HAP-1 (cell line): ENCODE data around the gene NT5C2.

Experiments
- DNase-seq, 2 experiments: peaks; one replicate each; pipeline ENCODE4 v3.0.0-alpha.2; 2016 to 2020; ENCODE audit warnings: low spot score in 2 of 2
- H3K27me3 ChIP-seq: fragments of 250-450 bp; sonication (Bioruptor Pico); 2 replicates; pipeline ENCODE4 v1.5.1; 2020; ENCODE audit warnings: low read depth, mild to moderate bottlenecking, moderate library complexity
- H3K36me3 ChIP-seq: fragments of 250-450 bp; sonication (Bioruptor Pico); replicated peaks from 2 replicates; pipeline ENCODE4 v1.5.1; 2020; ENCODE audit warnings: mild to moderate bottlenecking
- H3K4me1 ChIP-seq: fragments of 250-450 bp; sonication (Bioruptor Pico); 2 replicates; pipeline ENCODE4 v1.5.1; 2020; ENCODE audit warnings: mild to moderate bottlenecking
- H3K4me3 ChIP-seq: fragments of 250-450 bp; sonication (Bioruptor Pico); 2 replicates; pipeline ENCODE4 v1.5.1; 2020; ENCODE audit warnings: mild to moderate bottlenecking, moderate library complexity
- H3K9me3 ChIP-seq: fragments of 250-450 bp; sonication (Bioruptor Pico); 2 replicates; pipeline ENCODE4 v1.5.1; 2020; ENCODE audit warnings: mild to moderate bottlenecking, moderate library complexity
- in situ Hi-C: fragments of 300-500 bp; cut with MboI; formaldehyde crosslinking; loops from 3 replicates; pipeline ENCODE4 v1.14.3; 2020; ENCODE audit warnings: low sequenced_read_pairs, inconsistent platforms, mixed read lengths

The NT5C2 gene

DNA sequence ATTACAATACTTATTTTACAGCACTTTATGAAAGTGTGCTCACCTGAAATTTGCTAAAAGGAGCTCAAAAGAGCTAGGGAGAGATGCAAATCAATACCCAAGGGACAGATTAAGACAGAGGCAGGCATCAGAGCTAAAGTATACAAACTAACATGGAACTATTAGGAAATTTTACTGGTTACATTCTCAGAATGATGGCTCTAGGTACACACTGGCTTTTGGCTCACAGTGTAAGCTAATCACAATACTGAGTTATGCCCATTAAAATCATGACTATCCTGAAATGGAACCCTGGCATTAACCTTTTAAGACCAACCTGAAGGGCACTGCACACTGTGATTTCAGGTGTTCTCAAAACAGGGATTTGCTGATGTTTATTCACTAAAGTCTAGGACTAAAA lies 98.1 kb downstream of the NT5C2 start:
- no peak for DNase-seq
- in situ Hi-C loops = no loop called here
- H3K36me3 ChIP-seq = peaks cover 63% of the 10 kb centered on the region
- H3K9me3 ChIP-seq = no peaks in the 10 kb centered on the region
- H3K4me3 ChIP-seq = no peak overlapping the region
- peaks cover 9% of the 10 kb centered on the region for H3K4me1 ChIP-seq
- H3K27me3 ChIP-seq = no peaks in the 10 kb centered on the region

DNA sequence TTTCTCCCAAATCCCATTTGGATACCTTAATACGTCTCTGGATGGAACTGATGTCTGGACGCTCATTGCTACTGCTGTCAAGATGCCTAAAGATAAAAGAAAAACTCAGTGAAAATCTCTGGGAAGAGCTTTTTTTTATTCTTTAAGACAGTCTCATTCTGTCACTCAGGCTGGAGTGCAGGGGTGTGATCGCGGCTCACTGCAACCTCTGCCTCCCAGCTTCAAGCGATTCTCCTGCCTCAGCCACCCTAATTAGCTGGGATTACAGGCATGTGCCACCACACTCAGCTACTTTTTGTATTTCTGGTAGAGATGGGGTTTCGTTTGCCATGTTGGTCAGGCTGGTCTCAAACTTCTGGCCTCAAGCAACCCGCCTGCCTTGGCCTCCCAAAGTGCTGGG lies 102.2 kb downstream of the NT5C2 start:
- peaks cover 5% of the 10 kb centered on the region for H3K4me1 ChIP-seq
- no peaks in the 10 kb centered on the region for H3K9me3 ChIP-seq
- peaks cover 62% of the 10 kb centered on the region for H3K36me3 ChIP-seq
- no peak overlapping the region for H3K4me3 ChIP-seq
- H3K27me3 ChIP-seq = no peaks in the 10 kb centered on the region
- DNase-seq = no peak
- in situ Hi-C loops = no loop called here

DNA sequence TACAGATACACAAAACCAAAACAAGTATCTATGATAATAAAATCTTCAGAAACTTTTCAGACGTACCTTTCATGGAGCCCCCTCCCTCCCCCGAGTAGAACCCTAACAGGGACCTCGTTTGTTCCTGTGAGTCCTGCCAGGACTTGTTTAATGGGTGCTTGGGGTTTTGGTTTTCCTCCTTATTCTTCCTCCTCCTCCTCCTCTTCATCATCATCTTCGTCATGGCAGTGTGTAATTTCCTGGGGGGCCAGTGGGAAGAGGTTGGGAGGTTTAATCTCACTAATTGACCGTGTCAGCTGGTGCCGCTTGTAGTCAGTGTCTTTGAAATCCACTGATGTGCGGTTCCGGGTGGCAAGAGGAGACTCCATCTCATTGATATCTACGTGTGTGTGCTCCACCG lies 103.6 kb downstream of the NT5C2 start:
- Histone ChIP-seq H3K36me3 (peaks cover 60% of the 10 kb centered on the region), H3K4me1 (no peaks in the 10 kb centered on the region), H3K4me3 (no peak overlapping the region), H3K9me3 (no peaks in the 10 kb centered on the region), H3K27me3 (no peaks in the 10 kb centered on the region)
- DNase-seq = no peak
- in situ Hi-C loops = no loop called here

GRCh38 chr10:103086799-103087198 lies 106.3 kb downstream of the NT5C2 start:
- Histone ChIP-seq H3K9me3 (no peaks in the 10 kb centered on the region), H3K4me3 (no peak overlapping the region), H3K36me3 (peaks cover 37% of the 10 kb centered on the region), H3K27me3 (no peaks in the 10 kb centered on the region), H3K4me1 (no peaks in the 10 kb centered on the region)
- in situ Hi-C loops = no loop called here
- no peak for DNase-seq

- Histone ChIP-seq H3K4me3 (no peak overlapping the region), H3K36me3 (peaks cover 32% of the 10 kb centered on the region), H3K27me3 (no peaks in the 10 kb centered on the region), H3K9me3 (no peaks in the 10 kb centered on the region), H3K4me1 (no peaks in the 10 kb centered on the region)
- in situ Hi-C loops = no loop called here
- no peak for DNase-seq
These were observed 106.8 kb downstream of the NT5C2 start for GRCh38 chr10:103086261-103086660.

- no peaks in the 10 kb centered on the region for H3K9me3 ChIP-seq
- H3K4me1 ChIP-seq = no peaks in the 10 kb centered on the region
- H3K27me3 ChIP-seq = no peaks in the 10 kb centered on the region
- no peak overlapping the region for H3K4me3 ChIP-seq
- no peak for DNase-seq
- H3K36me3 ChIP-seq = peaks cover 17% of the 10 kb centered on the region
- in situ Hi-C loops = no loop called here
These were observed 109.1 kb downstream of the NT5C2 start for GRCh38 chr10:103083977-103084320.

- Histone ChIP-seq H3K4me1 (no peaks in the 10 kb centered on the region), H3K9me3 (no peaks in the 10 kb centered on the region), H3K4me3 (no peak overlapping the region), H3K27me3 (no peaks in the 10 kb centered on the region), H3K36me3 (peaks cover 12% of the 10 kb centered on the region)
- in situ Hi-C loops = no loop called here
- DNase-seq = no peak
These were observed 109.7 kb downstream of the NT5C2 start for GRCh38 chr10:103083266-103083976.

GRCh38 chr10:103082683-103083082 lies 110.4 kb downstream of the NT5C2 start:
- H3K36me3 ChIP-seq = peaks cover 4% of the 10 kb centered on the region
- DNase-seq = no peak
- in situ Hi-C loops = no loop called here

GRCh38 chr10:103080891-103081581 lies 112.0 kb downstream of the NT5C2 start:
- no peak overlapping the region for H3K4me3 ChIP-seq
- no peaks in the 10 kb centered on the region; the same call in none of the 2 replicates for H3K36me3 ChIP-seq

More at GRCh38 chr10:103082683-103083082, 110.4 kb downstream of the NT5C2 start:
- Histone ChIP-seq H3K27me3 (no peaks in the 10 kb centered on the region), H3K9me3 (no peaks in the 10 kb centered on the region), H3K4me1 (no peaks in the 10 kb centered on the region), H3K4me3 (no peak overlapping the region)

GRCh38 chr10:103079946-103080345 lies 113.1 kb downstream of the NT5C2 start:
- in situ Hi-C loops = no loop called here
- Histone ChIP-seq H3K36me3 (no peaks in the 10 kb centered on the region; the same call in none of the 2 replicates), H3K4me1 (no peaks in the 10 kb centered on the region), H3K27me3 (no peaks in the 10 kb centered on the region), H3K4me3 (no peak overlapping the region), H3K9me3 (no peaks in the 10 kb centered on the region)
- DNase-seq = no peak

More at GRCh38 chr10:103080891-103081581, 112.0 kb downstream of the NT5C2 start:
- no peak for DNase-seq
- H3K9me3 ChIP-seq = no peaks in the 10 kb centered on the region
- H3K27me3 ChIP-seq = no peaks in the 10 kb centered on the region
- no peaks in the 10 kb centered on the region for H3K4me1 ChIP-seq
- in situ Hi-C loops = no loop called here

- no peak for DNase-seq
- H3K4me3 ChIP-seq = no peak overlapping the region
- H3K9me3 ChIP-seq = no peaks in the 10 kb centered on the region
- in situ Hi-C loops = no loop called here
- no peaks in the 10 kb centered on the region for H3K27me3 ChIP-seq
- H3K36me3 ChIP-seq = no peaks in the 10 kb centered on the region; the same call in 1 of the 2 replicates
- H3K4me1 ChIP-seq = no peaks in the 10 kb centered on the region
These were observed 114.0 kb downstream of the NT5C2 start for GRCh38 chr10:103079100-103079499.

DNA sequence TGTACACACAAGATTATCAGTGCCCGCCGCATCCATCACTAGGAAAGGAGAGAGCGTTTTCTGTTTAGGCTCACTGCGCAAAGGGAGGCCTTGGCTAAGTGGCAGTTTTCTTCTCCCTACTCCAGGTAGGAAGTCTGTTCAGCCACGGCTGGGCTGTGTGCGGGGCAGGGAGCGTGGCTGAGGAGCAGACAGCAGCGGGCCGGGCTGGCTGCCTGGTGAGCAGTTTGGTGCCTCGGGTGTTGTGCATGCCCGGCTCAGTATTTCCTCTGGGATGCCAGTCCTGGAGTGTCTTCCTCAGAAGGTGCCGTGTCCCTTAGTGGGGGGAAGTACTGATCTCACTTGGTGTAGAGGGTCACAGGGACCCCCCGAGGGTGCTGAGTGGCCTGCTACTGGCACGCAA lies 114.4 kb downstream of the NT5C2 start:
- in situ Hi-C loops = no loop called here
- Histone ChIP-seq H3K9me3 (no peaks in the 10 kb centered on the region), H3K4me1 (no peaks in the 10 kb centered on the region)

DNA sequence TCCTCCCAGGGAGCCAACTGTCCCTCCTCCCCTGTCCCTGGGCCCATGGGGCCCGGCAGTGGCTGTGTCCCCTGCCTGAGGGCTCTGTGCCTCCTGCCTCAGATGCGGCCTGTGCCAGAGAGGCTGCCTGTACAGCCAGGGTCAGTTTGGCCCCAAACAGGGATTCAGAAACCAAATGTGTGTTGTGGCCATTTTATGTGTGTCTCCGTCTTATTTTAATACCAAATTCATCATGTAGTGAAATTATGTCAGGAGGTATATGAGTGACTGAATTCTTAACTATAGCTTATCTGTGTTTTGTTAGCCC lies 114.8 kb downstream of the NT5C2 start:
- DNase-seq = no peak
- H3K4me1 ChIP-seq = no peaks in the 10 kb centered on the region
- no peak overlapping the region for H3K4me3 ChIP-seq
- no peaks in the 10 kb centered on the region for H3K27me3 ChIP-seq
- H3K9me3 ChIP-seq = no peaks in the 10 kb centered on the region
- in situ Hi-C loops = no loop called here
- H3K36me3 ChIP-seq = no peaks in the 10 kb centered on the region; the same call in 1 of the 2 replicates

More for the DNA sequence above, 114.4 kb downstream of the NT5C2 start:
- DNase-seq = no peak
- no peaks in the 10 kb centered on the region; the same call in 1 of the 2 replicates for H3K36me3 ChIP-seq
- no peak overlapping the region for H3K4me3 ChIP-seq
- H3K27me3 ChIP-seq = no peaks in the 10 kb centered on the region

- no peak overlapping the region for H3K4me3 ChIP-seq
- H3K36me3 ChIP-seq = no peaks in the 10 kb centered on the region; the same call in 1 of the 2 replicates
- H3K27me3 ChIP-seq = no peaks in the 10 kb centered on the region
- H3K4me1 ChIP-seq = no peaks in the 10 kb centered on the region
- in situ Hi-C loops = no loop called here
- no peaks in the 10 kb centered on the region for H3K9me3 ChIP-seq
- DNase-seq = no peak
These were observed 115.4 kb downstream of the NT5C2 start for GRCh38 chr10:103077491-103078308.
